Globus pallidus (tissue), 1 donor: ENCODE results near the gene MYH9.
"Not testable (repeated sequence)": the region's sequence is repeated elsewhere in the genome, so short reads cannot be mapped to it uniquely, and the experiment has no call there.

Experiments
- DNase-seq: peaks from one replicate; pipeline ENCODE4 v3.0.0-alpha.2; 2015; ENCODE audit warnings: low spot score

Gene MYH9

GRCh38 chr22:36387959-36388726 lies at the start of gene MYH9:
Gene MYH9, minus strand, starts transcription at chr22:36387967. Its CDS starts 38,731 bp downstream, at chr22:36349236.
- DNase-seq, result peak; percentile 100

DNA sequence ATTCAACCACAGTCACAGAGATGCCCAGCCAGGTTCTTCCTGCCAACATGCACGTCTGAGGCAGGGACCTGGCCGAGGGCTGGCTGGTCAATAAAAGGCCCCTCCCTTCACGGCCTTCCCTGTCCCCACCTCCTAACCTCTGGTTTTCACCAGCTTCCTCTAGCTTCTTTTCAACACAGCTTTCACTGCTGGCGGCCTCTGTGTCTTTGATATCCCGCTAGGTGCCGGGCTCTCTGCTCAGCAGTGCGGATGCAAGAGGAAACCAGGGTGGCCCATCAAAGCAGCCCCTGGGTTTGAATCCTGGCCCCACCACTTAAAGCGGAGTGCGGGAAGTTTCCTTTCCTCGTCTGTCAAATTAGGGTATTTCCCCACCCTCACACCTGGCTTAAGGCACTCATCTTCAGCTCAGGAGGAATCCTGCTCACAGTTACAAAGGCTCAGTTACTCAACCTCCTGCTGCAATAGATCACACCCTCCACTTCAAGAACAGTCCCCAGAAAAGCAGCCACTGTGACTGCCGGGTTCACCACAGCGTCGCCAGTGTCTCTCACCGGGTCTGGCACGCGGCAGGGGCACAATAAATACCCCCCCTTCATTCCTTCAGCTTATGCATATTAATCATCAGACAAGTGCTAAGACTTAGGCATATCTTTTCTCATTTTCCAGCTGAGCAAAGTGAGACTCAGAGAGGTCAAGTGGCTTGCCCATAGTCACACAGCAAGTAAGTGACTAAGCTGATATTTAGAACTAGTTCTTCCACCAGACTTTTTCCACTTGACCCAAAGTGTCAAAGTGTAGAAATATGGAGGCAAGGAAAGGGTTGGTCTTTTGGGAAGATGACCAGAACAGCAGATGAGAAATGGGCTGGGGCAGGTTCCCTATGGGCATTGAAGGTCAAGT lies 48.0 kb upstream of the MYH9 start:
- no peak for DNase-seq

- no peak for DNase-seq
Measured at GRCh38 chr22:36433318-36434231, 45.8 kb upstream of the MYH9 start.

DNA sequence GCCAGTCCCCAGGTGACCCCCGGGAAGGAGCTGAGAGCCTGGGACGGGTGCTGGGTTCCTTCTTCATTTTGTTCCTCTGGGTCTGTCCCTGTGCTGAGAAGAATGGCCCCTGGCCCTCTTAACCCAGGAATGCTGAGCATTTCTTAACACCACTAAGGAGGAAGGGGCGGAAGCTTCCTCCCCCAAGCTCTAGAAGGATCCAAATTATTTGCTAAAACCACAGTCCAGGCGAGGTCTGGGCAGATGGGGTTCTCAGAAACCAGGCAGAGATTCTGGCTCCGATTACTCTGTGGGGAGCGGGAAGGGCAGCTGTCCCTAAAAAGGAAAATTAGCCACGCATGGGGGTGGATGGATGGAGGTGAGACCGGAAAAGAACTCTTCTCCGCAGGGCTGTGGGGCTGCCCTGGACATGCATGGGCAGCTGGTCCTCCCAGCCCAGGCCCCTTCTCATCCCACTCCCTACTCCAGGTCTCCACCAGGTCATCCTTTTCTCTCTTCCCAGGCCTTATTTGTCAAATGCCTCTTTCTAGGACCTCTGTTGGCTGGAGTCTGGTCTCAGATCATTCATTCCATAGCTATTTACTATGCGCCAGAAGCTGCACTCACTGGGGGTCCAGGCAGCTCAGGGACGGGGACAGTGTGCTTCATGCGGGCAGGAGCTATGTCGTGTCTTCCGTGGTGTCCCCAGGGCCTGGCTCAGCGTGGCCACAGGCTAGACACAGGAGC lies 45.0 kb upstream of the MYH9 start:
- DNase-seq, result no peak

DNA sequence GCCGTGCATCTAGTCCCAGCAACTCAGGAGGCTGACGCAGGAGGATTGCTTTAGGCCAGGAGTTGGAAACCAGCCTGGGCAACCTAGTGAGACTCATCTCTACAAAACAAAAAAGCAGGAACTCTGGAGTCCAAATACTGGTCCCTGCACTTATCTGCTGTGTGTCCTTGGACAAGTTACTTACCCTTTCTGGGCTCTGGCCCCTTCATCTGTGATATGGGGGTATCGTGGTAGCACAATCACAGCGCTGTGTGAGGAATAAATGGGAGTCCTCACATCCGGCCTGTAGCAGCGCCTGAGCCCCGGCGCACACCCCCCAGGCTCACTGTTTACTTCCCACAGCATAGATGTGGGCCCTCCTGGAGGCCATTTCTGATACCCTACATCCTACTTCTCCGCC lies 44.2 kb upstream of the MYH9 start:
- no peak for DNase-seq

DNA sequence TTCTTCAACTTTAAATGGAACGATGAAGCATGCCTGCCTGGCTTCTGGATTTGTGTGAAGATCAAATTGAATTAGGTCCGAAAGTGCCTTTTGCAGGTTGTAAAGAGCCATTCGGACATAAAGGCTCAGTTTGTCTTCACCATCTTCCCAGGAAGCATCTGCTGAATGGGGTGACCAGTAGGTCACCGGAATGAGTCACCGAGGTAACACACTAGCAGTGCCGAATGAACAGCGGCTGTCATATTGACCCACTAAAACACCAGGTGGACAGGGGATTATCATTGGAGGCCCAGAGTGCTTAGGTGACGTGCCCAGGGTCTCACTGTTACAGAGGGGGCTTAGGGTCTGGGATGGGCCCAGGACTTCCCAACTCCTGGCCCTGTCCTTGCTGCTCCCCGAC lies 43.1 kb upstream of the MYH9 start:
- DNase-seq, result no peak

DNA sequence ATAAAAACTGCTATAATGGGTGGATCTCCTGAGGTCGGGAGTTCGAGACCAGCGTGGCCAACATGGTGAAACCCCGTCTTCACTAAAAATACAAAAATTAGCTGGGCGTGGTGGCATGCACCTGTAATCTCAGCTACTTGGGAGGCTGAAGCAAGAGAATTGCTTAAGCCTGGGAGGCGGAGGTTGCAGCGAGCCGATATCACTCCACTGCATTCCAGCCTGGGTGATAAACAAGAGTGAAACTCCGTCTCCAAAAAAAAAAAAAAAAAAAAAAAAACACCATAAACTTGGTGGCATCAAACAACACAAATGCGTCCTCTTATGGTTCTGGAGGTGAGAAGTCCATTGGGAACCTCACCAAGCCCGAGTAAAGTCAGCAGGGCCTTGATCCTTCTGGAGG lies 40.2 kb upstream of the MYH9 start:
- not testable (repeated sequence) for DNase-seq

DNA sequence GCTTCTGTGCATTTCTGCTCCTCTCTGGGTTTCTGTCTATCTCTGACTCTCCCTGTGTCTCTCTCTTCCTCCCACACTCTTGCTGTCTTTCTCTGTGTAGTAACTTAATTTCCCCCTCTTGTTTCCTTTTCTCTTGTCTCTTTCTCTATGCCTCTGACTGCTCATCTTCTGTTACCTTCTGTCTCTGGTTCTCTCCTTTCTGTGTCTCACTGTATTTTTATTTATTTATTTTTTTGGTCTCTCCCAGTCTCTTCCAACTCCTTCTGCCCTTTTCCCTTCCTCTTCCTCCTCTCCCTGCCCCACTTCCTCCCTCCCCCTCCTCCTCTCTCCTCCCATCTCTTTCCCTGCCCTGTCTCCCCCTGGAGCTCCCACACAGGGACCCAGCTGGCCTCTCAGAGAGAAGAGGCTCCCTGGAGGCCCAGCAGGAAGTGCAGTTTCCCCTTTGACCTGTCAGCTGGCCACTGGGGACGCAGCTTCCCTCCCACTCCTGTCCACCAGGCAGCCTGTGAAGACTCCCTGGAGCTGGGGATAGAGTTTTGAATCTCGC lies 38.3 kb upstream of the MYH9 start:
- DNase-seq, result no peak

DNA sequence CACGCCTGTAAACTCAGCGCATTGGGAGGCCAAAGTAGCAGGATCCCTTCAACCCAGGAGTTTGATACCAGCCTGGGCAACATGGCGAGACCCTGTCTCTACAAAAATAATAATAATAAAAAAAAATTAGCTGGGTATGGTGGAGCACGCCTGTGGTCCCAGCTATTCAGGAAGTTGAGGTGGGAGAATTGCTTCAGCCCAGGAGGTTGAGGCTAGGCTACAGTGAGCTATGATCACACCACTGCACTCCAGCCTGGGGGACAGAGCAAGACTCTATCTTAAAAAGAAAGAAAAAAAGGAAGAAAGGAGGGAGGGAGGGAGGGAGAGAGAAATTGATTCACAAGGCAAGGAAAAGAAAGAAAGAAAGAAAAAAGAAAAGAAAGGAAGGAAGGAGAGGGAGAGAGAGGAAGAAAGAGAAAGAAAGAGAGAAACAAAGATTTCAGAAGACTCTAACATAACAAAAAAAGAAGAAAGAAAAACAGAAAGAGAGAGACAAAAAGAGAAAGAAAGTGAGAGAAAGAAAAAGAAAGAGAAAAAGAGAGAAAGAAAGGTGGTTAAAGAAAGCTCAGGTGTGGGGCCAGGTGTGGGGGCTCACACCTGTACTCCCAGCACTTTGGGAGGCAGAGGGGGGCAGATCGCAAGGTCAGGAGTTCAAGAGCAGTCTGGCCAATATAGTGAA lies 37.3 kb upstream of the MYH9 start:
- no peak for DNase-seq

DNA sequence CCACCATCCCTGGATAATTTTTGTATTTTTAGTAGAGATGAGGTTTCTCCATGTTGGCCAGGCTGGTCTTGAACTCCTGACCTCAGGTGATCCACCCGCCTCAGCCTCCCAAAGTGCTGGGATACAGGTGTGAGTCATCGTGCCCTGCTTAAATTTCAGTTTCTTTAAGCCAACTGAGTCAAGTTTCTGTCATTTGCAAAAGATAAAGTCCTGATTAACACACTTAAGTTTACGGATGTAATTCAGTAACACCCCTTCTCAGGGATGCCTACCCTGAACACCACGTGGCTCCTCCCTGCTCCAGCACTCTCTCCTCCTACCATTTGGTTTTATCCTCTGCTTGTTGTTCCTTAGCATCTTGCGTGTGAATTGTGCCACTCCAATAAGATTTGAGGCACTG lies 36.7 kb upstream of the MYH9 start:
- not testable (repeated sequence) for DNase-seq

DNA sequence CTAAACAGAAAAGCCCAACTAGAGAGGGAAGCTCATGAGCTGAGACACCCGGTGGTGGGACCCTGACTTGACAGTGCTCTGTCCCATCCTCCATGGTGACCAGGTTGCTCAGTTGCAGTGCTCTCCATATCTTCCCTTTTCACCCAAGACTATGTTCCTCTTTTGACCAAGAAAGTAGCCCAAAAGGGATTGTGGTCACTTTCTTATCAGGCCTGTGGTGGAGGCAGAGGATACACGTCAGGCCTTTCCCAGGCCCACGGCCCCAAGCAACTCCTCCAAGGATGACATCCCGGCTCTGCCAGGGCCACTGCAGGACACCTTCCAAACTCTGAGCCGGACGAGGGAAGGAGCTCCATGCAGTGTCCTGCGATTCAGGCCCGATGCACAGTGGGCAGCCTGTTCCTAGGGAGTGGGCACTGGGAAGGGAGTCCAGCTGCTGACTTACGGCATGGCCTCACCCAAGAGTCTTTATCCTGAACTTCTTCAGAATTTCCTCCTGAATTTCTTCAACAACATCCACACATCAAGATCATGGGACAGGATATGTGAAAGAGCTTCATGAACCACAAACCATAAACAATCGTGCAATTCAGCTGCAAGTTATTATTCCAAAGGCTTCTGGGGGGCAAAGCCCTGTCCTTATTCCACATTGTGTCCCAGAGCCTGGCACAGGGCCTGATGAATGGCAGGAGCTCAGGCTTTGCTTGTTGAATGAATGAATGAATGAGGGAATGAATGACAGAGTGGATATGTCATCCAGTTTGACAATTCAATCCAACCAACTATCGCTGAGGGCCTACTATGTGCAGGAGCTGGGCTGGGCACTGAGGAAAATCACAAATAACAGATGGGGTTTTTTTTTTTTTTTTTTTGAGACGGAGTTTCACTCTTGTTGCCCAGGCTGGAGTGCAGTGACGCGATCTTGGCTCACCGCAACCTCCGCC lies 36.0 kb upstream of the MYH9 start:
- DNase-seq, result no peak

DNA sequence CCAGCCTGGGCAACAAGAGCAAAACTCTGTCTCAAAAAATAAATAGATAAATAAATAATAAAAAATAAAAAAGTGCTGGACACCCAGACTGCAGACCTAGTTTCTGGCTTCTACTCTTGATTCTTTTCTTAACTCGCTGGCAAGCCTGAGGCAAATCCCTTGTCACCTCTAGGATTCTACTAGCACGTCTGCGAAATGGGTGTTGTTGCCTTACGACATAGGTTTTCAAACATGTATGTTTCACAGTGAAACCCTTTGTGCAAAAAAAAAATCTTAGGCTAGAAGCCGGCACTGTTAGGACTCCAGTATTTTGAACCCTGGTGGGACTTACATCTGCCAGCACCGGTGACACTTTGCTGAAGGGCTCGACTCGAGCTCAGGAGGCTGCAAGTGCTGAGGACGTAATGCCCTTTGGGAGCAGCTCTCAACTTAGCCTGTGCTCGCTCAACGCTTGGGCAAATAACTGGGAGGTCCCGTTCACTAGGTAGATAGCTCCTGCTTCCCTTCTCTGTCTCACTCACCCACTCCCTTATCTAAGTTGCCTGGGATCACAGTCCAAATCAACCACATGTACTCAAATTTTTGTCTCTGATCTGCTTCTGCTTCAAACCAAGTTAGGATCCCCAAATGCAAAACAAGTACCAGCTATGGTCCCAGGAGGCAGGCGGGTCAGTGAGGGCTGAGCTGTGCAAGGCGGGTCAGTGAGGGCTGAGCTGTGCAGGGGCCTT lies 34.7 kb upstream of the MYH9 start:
- no peak for DNase-seq

DNA sequence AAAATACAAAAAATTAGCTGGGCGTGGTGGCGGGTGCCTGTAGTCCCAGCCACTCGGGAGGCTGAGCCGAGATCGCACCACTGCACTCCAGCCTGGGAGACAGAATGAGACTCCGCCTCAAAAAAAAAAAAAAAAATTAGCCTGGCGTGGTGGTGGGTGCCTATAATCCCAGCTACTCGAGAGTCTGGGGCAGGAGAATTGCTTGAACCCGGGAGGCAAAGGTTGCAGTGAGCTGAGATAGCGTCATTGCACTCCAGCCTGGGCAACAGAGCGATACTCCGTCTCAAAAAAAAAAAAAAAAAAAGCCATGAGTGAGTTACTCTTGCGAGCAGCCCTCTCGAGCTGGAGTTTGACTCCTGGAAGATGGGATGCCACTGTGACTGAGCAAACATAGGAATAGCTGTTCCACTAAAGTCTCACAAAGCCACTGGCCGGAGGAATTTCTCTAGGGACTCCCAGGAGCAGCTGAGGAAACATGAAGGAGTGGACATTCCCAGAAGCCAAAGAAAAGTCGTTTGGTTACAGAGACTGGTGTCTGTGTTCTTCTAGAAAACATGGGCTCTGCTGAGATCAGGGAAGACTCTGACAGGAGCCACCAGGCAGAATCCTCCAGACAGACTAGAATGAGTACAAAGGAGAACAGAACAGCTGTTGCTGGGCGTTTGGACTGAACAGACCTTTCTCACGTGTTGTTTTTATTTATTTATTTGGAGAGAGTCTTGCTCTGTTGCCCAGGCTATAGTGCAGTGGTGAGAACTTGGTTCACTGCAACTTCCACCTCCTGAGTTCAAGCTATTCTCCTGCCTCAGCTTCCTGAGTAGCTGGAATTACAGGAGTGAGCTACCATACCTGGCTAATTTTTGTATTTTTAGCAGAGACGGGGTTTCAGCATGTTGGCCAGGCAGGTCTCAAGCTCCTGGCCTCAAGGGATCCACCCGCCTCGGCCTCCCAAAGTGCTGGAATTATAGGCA lies 32.4 kb upstream of the MYH9 start:
- DNase-seq, result no peak

DNA sequence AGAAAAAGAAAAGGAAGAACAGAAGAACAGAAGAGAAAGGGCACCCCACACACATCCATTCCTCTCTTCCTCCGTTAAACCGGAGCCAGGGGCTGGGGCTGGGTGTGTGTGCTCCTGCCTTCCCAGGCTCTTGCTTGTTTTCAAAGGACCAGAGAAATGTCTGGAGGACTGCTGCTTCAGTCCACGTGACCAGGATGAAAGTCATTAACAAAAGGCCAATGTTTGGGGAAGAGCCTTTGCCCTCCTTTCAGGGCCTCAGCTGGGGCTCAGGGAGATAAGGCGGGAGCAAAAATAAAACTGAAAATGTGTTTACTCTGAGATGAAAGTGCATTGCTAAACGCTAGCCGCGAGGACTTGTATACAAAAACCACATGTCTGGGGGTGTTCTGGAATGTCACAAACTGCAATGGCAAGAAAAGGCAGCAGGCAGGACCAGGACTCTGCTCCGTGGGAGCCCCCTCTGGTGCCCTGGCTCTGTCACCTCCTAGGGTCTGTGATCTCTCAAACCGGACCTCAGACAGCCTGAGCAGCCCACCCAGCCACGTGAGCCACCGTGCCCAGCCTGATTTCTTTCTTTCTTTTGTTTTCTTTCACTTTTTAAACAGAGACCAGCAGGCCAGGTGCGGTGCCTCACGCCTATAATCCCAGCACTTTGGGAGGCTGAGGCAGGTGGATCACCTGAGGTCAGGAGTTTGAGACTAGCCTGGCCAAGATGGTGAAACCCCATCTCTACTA lies 31.6 kb upstream of the MYH9 start:
- DNase-seq, result peak; percentile 72

DNA sequence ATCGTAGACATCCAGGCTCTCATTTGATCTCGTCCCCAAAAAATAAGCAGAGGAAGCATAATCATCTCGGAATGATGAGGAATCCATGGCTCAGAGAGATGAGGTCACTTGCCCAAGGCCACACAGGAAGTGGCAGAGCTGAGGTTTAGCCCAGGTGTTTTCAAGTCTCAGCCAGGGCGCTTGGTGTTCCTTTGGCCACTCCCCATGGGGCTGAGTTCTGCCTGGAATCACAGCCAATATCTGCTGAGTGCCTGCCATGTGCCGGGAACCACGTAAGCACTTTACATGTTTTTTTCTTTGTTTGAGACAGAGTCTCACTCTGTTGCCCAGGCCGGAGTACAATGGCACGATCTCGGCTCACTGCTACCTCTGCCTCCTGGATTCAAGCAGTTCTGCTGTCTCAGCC lies 29.5 kb upstream of the MYH9 start:
- DNase-seq, result no peak

DNA sequence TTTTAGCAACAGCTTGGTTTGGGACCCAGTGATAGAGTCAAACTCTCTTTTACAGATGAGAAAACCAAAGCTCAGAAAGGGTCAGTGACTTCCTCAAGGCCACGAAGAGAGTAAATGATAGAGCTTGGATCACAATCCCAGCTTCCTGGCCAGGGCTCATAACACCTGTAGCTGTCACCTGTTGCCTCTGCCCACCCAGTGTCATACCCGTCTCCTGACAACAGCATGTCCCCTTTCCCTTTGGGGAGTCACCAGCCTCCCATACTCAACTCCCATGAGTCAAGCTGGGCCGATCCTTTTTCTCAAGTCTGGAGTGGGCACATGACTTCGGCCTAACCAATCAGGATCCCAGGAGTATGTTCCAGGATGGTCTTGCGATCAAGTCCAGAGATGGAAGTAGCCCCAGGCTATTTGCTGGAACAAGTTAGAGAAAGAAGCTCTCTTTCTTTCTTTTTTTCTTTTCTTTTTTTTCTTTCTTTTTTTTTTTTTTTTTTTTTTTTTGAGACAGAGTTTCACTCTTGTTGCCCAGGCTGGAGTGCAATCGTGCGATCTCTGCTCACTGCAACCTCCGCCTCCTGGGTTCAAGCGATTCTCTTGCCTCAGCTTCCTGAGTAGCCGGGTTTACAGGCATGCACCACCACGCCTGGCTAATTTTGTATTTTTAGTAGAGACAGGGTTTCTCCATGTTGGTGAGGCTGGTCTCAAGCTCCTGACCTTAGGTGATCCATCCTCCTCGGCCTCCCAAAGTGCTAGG lies 27.8 kb upstream of the MYH9 start:
- no peak for DNase-seq
